Stimulated activated CD4-positive, alpha-beta T cell treated with anti-CD3 and anti-CD28 coated beads, Interleukin-15, amount 100 ng/mL, for 24 hours (primary cell): Measurements from ENCODE around the gene FTHL17.
A peak's percentile ranks its signal among the peaks of the same experiment; 100 is the strongest.

Experiments used
- DNase-seq: peaks from one replicate; pipeline ENCODE4 v3.0.0-alpha.2; 2020

Gene FTHL17

GRCh38 chrX:31071725-31072124 is at the start of gene FTHL17:
Gene FTHL17, minus strand, starts transcription at chrX:31072041. Its CDS starts 88 bp downstream, at chrX:31071953.
- DNase-seq = no peak

GRCh38 chrX:31117266-31117665 is 45.4 kb upstream of the FTHL17 start:
- DNase-seq = no peak

- no peak for DNase-seq
Observed at GRCh38 chrX:31115398-31115797, 43.6 kb upstream of the FTHL17 start.

- no peak for DNase-seq
Observed at GRCh38 chrX:31114858-31115257, 43.0 kb upstream of the FTHL17 start.

GRCh38 chrX:31112226-31112999 is 40.6 kb upstream of the FTHL17 start:
- DNase-seq = no peak

GRCh38 chrX:31110657-31111056 is 38.8 kb upstream of the FTHL17 start:
- DNase-seq = no peak

GRCh38 chrX:31099536-31100090 is 27.8 kb upstream of the FTHL17 start:
- peak; percentile 48 for DNase-seq

- DNase-seq = no peak
Observed at GRCh38 chrX:31098079-31098478, 26.2 kb upstream of the FTHL17 start.

GRCh38 chrX:31093639-31093975 is 21.8 kb upstream of the FTHL17 start:
- DNase-seq = no peak

GRCh38 chrX:31092970-31093638 is 21.3 kb upstream of the FTHL17 start:
- DNase-seq = no peak

- DNase-seq = no peak
Observed at GRCh38 chrX:31092476-31092875, 20.6 kb upstream of the FTHL17 start.

GRCh38 chrX:31091819-31092218 is 20.0 kb upstream of the FTHL17 start:
- DNase-seq = no peak

GRCh38 chrX:31074522-31074921 is 2.7 kb upstream of the FTHL17 start:
- DNase-seq = no peak

GRCh38 chrX:31071262-31071661 is 579 bp downstream of the FTHL17 start:
- no peak for DNase-seq

- no peak for DNase-seq
Observed at GRCh38 chrX:31070057-31070468, 1.8 kb downstream of the FTHL17 start.

- DNase-seq = no peak
Observed at GRCh38 chrX:31063114-31063513, 8.7 kb downstream of the FTHL17 start.

- no peak for DNase-seq
Observed at GRCh38 chrX:31061091-31061490, 10.8 kb downstream of the FTHL17 start.

- no peak for DNase-seq
Observed at GRCh38 chrX:31060016-31060415, 11.8 kb downstream of the FTHL17 start.

- DNase-seq = no peak
Observed at GRCh38 chrX:31058284-31058683, 13.6 kb downstream of the FTHL17 start.

- DNase-seq = peak; percentile 24
Observed at GRCh38 chrX:31057691-31058090, 14.2 kb downstream of the FTHL17 start.

- no peak for DNase-seq
Observed at GRCh38 chrX:31057291-31057690, 14.6 kb downstream of the FTHL17 start.

- no peak for DNase-seq
Observed at GRCh38 chrX:31053621-31054020, 18.2 kb downstream of the FTHL17 start.

- DNase-seq = no peak
Observed at GRCh38 chrX:31039327-31039711, 32.5 kb downstream of the FTHL17 start.

GRCh38 chrX:31038575-31039326 is 33.1 kb downstream of the FTHL17 start:
- peak; percentile 37 for DNase-seq
